Stomach (tissue), 9 donors: ENCODE results near the gene TIMM23. TPM values are rescaled to one million over a fixed set of nuclear protein-coding genes. Genes with fewer than 3 reads are reported as not detected.

Source experiments
- DNase-seq, 2 donors: peaks; one replicate each; pipeline versions ENCODE4 v3.0.0 to v3.0.0-alpha.2; 2013 to 2019
- H3K27ac ChIP-seq, 5 donors: fragments of 200-600 bp in 4 of 5; sonication (generic) in 4 of 5; one replicate each; pipeline ENCODE4 v1.5.1; 2013 to 2019; ENCODE audit warnings: mild to moderate bottlenecking in 1 of 5, moderate library complexity in 1 of 5
- H3K27me3 ChIP-seq, 3 donors: fragments of 200-600 bp; sonication (generic); one replicate each; pipeline ENCODE4 v1.5.1; 2017 to 2019; ENCODE audit warnings: mixed run types in 1 of 3
- H3K36me3 ChIP-seq, 4 donors: fragments of 200-600 bp; sonication (generic); 1 replicate in 3 of 4; 2 replicates in 1 of 4; pipeline ENCODE4 v1.5.1; 2016 to 2019
- H3K4me1 ChIP-seq, 4 donors: fragments of 200-600 bp; sonication (generic); one replicate each; pipeline ENCODE4 v1.5.1; 2016 to 2019
- H3K4me3 ChIP-seq, 4 donors: fragments of 200-600 bp; sonication (generic) in 3 of 4; one replicate each; pipeline ENCODE4 v1.5.1; 2016 to 2019; ENCODE audit warnings: mild to moderate bottlenecking in 1 of 4
- H3K9me3 ChIP-seq, 4 donors: fragments of 200-600 bp; sonication (generic); one replicate each; pipeline ENCODE4 v1.5.1; 2016 to 2019
- EP300 ChIP-seq: sonication (generic); formaldehyde crosslinking; IDR thresholded peaks from one replicate; pipeline ENCODE4 v1.6.1; 2017; ENCODE audit warnings: antibody characterized with exemption
- POLR2A ChIP-seq, 4 donors: fragments of 450-650 bp; IDR thresholded peaks; one replicate each; pipeline ENCODE4 v1.6.1; 2016; ENCODE audit warnings: antibody characterized with exemption in 4 of 4, control low read depth in 2 of 4, mild to moderate bottlenecking in 1 of 4, moderate library complexity in 1 of 4
- POLR2AphosphoS5 ChIP-seq, 3 donors: sonication (generic); formaldehyde crosslinking; IDR thresholded peaks; one replicate each; pipeline ENCODE4 v1.6.1; 2016; ENCODE audit warnings: antibody characterized with exemption in 3 of 3
- WGBS, 5 donors: extraction: QIAGEN DNeasy Blood & Tissue Kit in 3 of 5; methylation state at CpG; one replicate each; pipeline versions ENCODE4 v1.1.5 to v1.1.7; 2013 to 2018; 5-methylcytosine and 5-hydroxymethylcytosine counted together
- intact Hi-C: fragments of 100-400 bp; cut with DNase I; formaldehyde crosslinking; loops from one replicate; pipeline ENCODE4 v1.15.1; 2023; ENCODE audit warnings: low total_unique reads
- polyA plus RNA-seq, 3 donors: library from polyadenylated mRNA; stranded (reverse); fragments of 200-250 nt; gene quantifications; one replicate each; pipeline ENCODE4 v1.2.3, GENCODE V29; 2013
- total RNA-seq, 5 donors: library from RNA; depleted of rRNA; stranded (reverse); fragments of >200 nt; gene quantifications; one replicate each; pipeline versions ENCODE4 v1.1.0 to v1.2.3, GENCODE V29; 2014 to 2016
- TF ChIP-seq, protein P1 (sequence below), 7 experiments: fragments of 450-650 bp in 4 of 7; fragments of 200-600 bp in 3 of 7; sonication (generic) in 3 of 7; IDR thresholded peaks; one replicate each; pipeline ENCODE4 v1.5.1; 2016 to 2019; ENCODE audit warnings: antibody characterized with exemption in 7 of 7, control low read depth in 2 of 7, mild to moderate bottlenecking in 1 of 7
- donor health status: healthy with polysubstance abuse.
- donor health status: Bipolar disorder and iron deficiency.
- donor health status: healthy.

TIMM23 gene
- total and polyA plus RNA-seq, 8 donors: 20.5 to 111 (median 56.8) TPM

DNA sequence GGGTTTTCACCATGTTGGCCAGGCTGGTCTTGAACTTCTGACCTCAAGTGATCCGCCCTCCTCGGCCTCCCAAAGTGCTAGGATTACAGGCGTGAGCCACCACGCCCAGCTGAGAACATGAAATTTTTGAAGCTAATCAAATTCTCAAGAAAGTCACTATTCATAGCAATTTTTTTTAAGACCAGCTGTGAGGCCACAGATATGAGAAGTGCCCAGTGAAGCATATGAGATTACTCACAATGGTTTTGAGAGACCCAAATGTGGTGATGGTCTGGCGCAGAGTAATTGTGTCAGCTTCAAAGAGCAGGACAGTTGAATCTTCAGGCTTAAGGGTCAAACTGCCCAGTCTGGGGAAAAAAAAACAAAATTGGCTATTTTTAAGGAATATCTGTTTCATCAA lies 41.9 kb downstream of the TIMM23 start:
- intact Hi-C loops: no loop called here
- Histone ChIP-seq H3K27ac (no peak overlapping the region), H3K27me3 (no peaks in the 10 kb centered on the region), H3K36me3 (peaks cover 49 to 78% (median 73%) of the 10 kb centered on the region in 4 donors), H3K4me3 (no peak overlapping the region), H3K9me3 (no peaks in the 10 kb centered on the region), H3K4me1 (peaks cover 11 to 63% (median 19%) of the 10 kb centered on the region in 4 donors)
- no peak for DNase-seq
- TF ChIP-seq, protein P1, sequence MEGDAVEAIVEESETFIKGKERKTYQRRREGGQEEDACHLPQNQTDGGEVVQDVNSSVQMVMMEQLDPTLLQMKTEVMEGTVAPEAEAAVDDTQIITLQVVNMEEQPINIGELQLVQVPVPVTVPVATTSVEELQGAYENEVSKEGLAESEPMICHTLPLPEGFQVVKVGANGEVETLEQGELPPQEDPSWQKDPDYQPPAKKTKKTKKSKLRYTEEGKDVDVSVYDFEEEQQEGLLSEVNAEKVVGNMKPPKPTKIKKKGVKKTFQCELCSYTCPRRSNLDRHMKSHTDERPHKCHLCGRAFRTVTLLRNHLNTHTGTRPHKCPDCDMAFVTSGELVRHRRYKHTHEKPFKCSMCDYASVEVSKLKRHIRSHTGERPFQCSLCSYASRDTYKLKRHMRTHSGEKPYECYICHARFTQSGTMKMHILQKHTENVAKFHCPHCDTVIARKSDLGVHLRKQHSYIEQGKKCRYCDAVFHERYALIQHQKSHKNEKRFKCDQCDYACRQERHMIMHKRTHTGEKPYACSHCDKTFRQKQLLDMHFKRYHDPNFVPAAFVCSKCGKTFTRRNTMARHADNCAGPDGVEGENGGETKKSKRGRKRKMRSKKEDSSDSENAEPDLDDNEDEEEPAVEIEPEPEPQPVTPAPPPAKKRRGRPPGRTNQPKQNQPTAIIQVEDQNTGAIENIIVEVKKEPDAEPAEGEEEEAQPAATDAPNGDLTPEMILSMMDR (IDR thresholded peaks at IDR 0.05): no peak
- TF ChIP-seq POLR2A (IDR thresholded peaks at IDR 0.05) (no peak), EP300 (no peak), POLR2AphosphoS5 (IDR thresholded peaks at IDR 0.05) (no peak)
- WGBS, 5 donors: 90 to 97% (median 91%) methylated on average over 5 of the region's 5 CpGs

DNA sequence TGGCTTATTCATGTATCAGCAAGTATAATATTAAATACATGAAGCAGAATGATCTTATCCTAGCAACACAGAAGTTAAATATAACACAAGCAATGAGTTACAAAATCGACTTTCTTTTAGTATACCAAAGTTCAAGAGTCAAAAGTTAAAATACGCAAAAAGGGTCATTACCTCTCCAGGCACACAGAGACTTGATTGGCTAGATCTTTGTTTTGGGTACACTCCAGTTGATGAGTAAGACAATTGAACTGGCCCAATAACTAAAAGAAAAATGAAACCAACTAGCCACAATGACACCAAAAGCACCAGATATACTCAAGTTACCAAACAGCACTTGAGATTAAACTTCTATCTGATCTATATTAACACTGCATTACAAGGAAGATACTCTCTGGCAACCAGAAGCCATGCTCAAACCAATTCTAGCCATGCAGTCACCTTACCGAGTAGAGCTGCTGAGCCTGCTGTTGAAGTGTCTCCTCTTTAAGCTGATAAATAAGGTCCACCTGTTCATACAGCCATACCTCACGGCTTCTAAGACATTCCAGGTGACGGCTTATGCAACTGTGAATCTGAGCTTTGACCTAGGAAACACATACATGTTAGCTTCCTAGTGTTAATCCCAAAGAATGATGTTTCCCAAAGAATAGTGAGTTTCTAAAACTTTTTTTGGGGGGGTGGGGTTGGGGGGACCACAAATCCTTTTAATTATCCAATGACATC lies 42.6 kb downstream of the TIMM23 start:
- intact Hi-C loops: no loop called here
- H3K36me3 ChIP-seq: peaks cover 43 to 72% (median 67%) of the 10 kb centered on the region in 4 donors

DNA sequence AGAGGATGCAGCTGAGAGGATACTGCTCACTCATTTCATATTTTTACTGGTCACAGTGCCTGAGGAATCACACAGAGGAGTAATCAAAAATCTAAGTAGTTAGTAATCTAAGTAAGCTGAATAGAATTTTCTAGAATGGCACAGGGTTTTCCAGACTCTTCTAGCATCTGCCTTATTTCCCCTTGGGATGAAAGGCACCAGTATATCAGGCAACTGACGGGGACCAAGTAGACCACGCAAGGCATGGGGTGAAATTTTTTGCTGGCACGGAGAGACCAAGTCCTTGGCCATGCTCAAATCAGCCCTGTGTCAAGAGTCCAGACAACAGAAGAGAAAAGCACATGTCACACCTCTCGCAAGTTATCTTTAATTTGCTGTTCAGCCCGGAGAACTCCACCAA lies 43.9 kb downstream of the TIMM23 start:
- Histone ChIP-seq H3K27ac (no peak overlapping the region), H3K9me3 (no peaks in the 10 kb centered on the region), H3K4me1 (peaks cover 29 to 69% (median 37%) of the 10 kb centered on the region in 4 donors), H3K27me3 (no peaks in the 10 kb centered on the region), H3K4me3 (no peak overlapping the region), H3K36me3 (peaks cover 30 to 58% (median 53%) of the 10 kb centered on the region in 4 donors)
- DNase-seq: no peak
- intact Hi-C loops: no loop called here
- 95 to 99% (median 95%) methylated on average over 5 of the region's 5 CpGs for WGBS, 5 donors
- TF ChIP-seq POLR2A (IDR thresholded peaks at IDR 0.05) (no peak), EP300 (no peak), POLR2AphosphoS5 (IDR thresholded peaks at IDR 0.05) (no peak)
- TF ChIP-seq, protein P1 (IDR thresholded peaks at IDR 0.05): no peak

More for the DNA sequence above, 42.6 kb downstream of the TIMM23 start:
- Histone ChIP-seq H3K9me3 (no peaks in the 10 kb centered on the region), H3K27ac (no peak overlapping the region), H3K4me3 (no peak overlapping the region), H3K27me3 (no peaks in the 10 kb centered on the region), H3K4me1 (peaks cover 18 to 63% (median 25%) of the 10 kb centered on the region in 4 donors)
- WGBS, 5 donors: 75 to 80% (median 75%) methylated on average over 5 of the region's 5 CpGs
- TF ChIP-seq POLR2A (IDR thresholded peaks at IDR 0.05): no peak
- no peak for TF ChIP-seq EP300
- no peak for TF ChIP-seq POLR2AphosphoS5 (IDR thresholded peaks at IDR 0.05)
- TF ChIP-seq, protein P1 (IDR thresholded peaks at IDR 0.05): no peak
- DNase-seq: no peak

DNA sequence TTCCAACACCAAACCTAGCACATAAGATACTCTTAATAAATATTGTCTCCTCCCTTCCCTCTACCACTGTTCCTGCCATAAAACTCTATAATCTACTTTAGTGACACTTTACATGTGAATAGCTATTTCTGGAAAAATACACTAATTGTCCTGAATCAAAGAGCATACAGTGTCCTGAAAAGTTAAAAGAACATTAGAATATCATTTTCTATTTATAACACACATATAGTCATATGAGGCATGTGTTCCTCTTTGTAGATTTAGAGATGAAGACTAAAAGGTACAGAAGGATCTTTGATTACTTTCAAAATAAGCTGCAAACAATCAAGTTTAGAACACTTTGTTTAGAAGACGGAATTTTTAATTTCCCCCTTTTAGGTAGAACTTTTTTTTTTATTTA lies 44.5 kb downstream of the TIMM23 start:
- WGBS, 5 donors: 87 to 100% (median 93%) methylated on average over 1 of the region's 1 CpG
- Histone ChIP-seq H3K9me3 (no peaks in the 10 kb centered on the region), H3K27me3 (no peaks in the 10 kb centered on the region), H3K36me3 (peaks cover 24 to 52% (median 47%) of the 10 kb centered on the region in 4 donors), H3K4me1 (peaks cover 33 to 75% (median 41%) of the 10 kb centered on the region in 4 donors), H3K4me3 (no peak overlapping the region), H3K27ac (no peak overlapping the region)
- intact Hi-C loops: no loop called here
- no peak for DNase-seq
- TF ChIP-seq POLR2AphosphoS5 (IDR thresholded peaks at IDR 0.05) (no peak), POLR2A (IDR thresholded peaks at IDR 0.05) (no peak), EP300 (no peak)
- TF ChIP-seq, protein P1 (IDR thresholded peaks at IDR 0.05): no peak
